Left hindlimb (tissue), 1 donor: ENCODE measurements around the gene EHMT1.

ENCODE experiments used
- DNase-seq: peaks from one replicate; pipeline ENCODE4 v3.0.0-alpha.2; 2018

Gene EHMT1

GRCh38 chr9:137812356-137813023 lies 193.7 kb downstream of the EHMT1 start:
- no peak for DNase-seq

GRCh38 chr9:137813167-137813566 lies 194.4 kb downstream of the EHMT1 start:
- DNase-seq, result no peak

- no peak for DNase-seq
These were observed 195.0 kb downstream of the EHMT1 start for GRCh38 chr9:137813651-137814415.

DNA sequence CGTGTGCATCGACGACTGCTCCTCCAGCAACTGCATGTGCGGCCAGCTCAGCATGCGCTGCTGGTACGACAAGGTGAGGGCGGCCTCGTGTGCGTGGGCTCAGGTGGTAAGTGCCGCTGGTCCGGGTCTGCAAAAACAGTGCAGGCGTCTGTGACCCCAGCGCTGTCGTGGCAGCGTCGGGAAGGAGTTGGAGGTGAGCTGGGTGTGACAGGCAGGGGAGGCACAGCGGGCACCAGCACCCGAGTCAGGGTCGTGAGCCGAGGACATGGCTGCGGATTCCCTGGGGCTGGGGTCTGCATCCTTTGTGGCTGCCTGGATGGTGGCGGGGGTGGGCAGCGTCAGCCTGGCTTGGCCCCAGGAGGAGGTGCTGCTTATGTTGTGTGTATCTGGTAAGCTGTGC lies 195.6 kb downstream of the EHMT1 start:
- DNase-seq, result no peak

GRCh38 chr9:137814841-137815240 lies 196.0 kb downstream of the EHMT1 start:
- DNase-seq, result no peak

DNA sequence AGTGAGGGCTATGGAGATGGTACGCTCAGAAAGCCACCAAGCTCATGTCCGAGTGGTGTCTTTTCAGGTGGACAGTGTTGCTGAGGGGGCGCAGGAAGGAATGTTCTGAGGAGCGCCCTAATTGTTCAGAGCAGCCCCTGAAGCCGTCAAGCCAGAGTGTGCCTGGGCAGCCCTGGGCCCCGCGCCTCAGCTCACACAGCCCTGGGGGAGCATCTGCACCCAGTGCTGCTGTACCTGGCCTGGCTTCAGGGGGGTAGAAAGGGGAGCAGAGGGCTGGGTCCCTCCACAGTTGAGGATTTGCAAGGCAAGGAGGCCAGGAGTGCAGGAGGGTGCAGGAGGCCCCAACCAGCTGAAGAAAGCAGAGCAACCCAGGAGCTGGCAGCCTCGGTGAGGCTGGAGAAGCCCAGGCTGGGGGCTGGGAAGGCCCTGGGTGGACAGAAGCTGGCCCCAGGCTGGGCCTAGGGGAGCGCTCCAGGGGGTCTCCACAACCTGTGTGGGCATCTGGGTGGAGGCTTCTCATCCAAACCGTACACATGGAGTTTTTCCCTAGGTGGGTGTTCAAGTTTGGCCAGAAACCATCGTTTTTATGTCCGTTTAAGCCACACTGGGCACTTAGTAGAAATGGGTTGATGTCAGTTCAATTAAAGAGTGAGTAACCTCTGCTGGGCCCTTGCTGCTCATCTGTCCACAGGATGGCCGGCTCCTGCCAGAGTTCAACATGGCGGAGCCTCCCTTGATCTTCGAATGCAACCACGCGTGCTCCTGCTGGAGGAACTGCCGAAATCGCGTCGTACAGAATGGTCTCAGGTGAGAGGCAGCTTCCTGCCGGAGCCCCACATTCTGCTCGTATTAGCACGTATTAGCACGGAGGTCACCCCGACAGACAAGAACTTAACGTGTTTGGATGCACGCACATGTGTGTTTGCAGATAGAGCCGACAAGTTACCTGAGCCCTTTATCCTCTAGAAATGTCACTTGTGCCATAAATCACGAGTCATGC lies 196.8 kb downstream of the EHMT1 start:
- DNase-seq, result no peak

DNA sequence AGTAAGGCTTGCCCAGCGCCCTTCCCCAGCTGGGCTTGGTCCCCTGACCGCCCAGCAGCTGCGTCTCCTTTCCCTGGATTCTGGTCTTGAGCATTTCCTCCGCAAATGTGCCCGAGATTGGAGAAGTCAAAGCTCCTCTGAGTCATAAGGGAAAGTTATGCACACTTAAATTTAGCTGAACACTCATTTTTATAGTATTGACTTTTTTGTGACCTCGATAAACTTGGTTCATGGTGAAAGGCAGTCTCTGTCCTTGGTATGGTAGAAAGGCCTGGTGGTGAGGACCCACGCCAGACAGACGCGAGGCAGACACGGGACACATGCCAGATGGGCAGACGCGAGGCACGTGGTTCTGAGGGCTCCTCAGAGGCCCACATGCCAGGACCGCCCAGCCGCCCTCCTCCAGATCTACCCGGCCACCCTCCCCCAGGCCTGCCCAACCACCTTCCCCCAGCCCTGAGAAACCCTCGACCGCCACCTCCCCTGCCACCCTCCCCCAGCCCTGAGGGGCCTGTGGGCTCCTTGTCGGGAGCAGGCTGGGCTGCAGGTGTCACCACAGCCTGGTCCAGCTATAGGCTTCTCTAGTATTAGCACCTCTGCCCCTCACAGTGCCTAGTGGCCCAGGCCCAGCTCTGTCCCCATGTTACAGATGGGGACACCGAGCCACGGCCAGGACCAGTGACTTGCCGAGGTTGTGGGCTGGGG lies 197.9 kb downstream of the EHMT1 start:
- DNase-seq, result no peak

- no peak for DNase-seq
These were observed 198.7 kb downstream of the EHMT1 start for GRCh38 chr9:137817236-137818200.

GRCh38 chr9:137818286-137818685 lies 199.5 kb downstream of the EHMT1 start:
- no peak for DNase-seq

- DNase-seq, result no peak
These were observed 201.5 kb downstream of the EHMT1 start for GRCh38 chr9:137820161-137820855.

DNA sequence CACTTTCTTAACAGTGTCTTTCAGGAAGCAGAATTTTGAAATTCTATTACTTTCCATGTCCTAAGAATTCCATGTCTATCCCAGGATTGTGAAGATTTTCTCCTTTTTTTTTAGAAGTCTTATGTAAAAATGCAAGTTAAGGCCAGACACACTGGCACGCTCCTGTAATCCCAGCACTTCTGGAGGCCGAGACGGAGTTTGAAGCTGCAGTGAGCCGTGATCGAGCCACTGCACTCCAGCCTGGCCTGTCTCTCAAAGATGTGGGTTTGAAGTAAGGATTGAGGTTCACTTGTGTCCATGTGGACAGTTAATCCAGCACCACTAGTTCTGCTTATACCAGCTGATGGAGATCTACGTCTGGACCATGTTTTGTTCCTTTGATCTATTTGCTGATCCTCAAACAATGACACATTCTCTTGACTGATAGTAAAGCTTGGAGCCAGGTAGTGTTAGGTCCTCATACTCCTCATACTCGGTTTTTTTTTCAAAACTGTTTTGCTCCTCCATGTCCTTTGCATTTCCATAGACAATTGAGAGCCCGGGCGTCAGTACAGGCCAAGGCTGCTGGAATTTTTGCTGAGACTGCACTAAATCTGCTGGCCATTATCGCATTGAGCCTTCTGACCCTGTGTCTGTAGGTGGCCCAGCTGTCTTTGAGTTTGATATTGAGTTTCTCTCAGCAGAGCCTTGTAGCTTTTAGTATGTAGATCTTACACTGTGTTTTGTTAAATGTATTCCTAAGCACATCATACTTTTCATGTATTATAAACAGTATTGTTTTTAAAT lies 205.4 kb downstream of the EHMT1 start:
- DNase-seq, result no peak

DNA sequence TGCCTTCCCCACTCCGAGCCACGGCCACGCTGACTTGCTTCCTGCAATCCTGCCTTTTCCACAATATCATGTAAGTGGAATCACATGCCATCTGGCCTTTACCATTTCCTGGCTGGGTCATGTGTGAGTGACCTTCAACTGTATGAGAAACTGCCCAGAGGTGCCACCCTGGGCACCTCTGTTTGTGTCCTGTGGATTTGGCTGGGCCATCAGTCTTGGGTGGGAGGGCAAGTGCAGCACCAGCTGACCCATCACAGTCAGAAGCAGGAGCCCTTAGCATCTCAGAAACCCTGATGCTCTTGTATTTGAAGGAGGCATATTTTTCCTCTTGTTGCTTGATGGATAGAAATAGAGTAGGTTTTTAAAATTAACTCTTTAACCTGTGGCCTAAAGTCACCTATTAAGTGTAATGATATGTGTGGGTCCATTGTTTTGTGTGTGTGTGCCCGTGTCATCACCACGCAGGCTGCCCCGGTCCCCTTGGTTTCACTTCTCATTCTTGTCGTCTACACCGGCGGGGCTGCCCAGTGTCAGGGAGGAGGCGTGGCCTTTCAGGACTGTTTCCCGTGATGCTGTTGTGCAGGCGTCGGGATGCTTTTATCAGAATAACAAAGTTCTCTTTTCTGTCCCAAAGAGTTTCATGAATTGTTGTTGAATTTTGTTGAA lies 206.7 kb downstream of the EHMT1 start:
- no peak for DNase-seq

- no peak for DNase-seq
These were observed 209.2 kb downstream of the EHMT1 start for GRCh38 chr9:137827908-137828526.

DNA sequence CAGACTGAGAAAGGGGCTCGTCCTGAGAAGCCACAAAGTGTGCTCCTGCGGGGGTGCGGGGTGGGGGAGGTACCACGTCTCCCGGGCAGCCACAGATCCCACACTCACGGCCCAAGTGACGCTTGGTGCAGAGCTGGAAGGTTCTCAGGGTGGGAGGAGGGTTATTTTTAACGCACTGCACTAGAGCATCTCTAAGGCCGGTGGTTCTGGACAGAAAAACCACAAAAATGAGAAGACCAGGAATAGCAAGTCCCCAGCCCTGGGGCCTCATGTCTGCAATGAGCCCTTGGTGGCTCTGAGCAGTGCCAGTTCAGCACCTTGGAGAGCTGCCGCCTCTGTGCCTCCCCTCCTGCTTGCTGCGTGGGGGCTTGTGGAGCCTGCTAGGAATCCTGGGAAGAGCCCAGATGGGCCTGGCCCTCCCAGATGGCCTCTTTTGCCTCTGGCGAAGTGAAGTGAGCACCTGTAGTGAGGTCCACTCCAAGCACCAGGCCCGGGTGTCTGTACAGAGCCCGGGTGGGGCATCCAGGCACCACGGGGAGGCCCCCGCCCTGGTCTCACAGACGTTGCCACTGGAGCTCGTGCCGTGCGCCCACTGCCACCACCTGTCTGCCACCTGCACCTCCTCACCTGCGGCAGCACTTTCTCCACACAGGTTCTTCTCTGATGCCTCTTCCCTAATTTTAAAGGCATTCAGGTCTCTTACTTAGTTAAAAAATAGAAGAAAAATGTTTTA lies 209.9 kb downstream of the EHMT1 start:
- no peak for DNase-seq

GRCh38 chr9:137829260-137829996 lies 210.6 kb downstream of the EHMT1 start:
- DNase-seq, result no peak

- DNase-seq, result no peak
These were observed 213.4 kb downstream of the EHMT1 start for GRCh38 chr9:137832191-137832700.
